Measurements from ENCODE around the gene CD48. TPM values are rescaled to one million over a fixed set of nuclear protein-coding genes. Genes with fewer than 3 reads are reported as not detected.

The CD48 gene
- total and polyA plus RNA-seq, 2 of the 4 experiments (the other 2 are of a cell fraction): not detected

DNA sequence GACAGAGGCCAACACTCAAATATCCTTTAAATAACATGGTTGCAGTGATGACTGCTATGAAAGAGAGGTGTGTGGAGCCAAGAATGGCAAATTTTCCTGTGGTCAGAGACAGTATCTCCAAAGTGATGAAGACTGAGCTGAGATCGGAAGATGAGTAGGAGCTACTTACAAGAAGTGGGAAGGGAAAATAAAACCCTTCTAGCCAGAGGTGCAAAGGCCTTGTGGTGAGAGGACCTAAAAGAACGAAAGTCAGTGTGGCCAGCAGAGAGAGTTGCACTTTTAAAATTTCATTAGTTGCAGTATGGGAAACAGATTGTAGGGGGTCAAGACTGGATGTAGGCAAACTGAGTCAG, 45.2 kb upstream of the CD48 start:
- no peaks in the 10 kb centered on the region for H4K20me1 ChIP-seq (ENCODE audit: insufficient read depth, low read length)
- BruUV-seq (replicated peaks): no TSS peak
- no CpG with 5 or more reads among the region's 2 CpGs for WGBS, 2 experiments (ENCODE audit: extremely low coverage in 2 of 2, insufficient read length in 1 of 2)
- H3K4me1 ChIP-seq (ENCODE audit: control insufficient read depth, insufficient read depth, low read length): no peaks in the 10 kb centered on the region
- no peaks in the 10 kb centered on the region for H3K9me3 ChIP-seq (ENCODE audit: control insufficient read depth, insufficient read depth, low read length)
- no peak overlapping the region for H3K14ac ChIP-seq (replicated peaks; ENCODE audit: low read depth, low read length)
- H2AK9ac ChIP-seq (replicated peaks; ENCODE audit: low read depth, low read length, poor library complexity): no peak overlapping the region
- no peak overlapping the region for H2BK20ac ChIP-seq (ENCODE audit: low read depth, low read length)
- no peak overlapping the region for H2AFZ ChIP-seq (replicated peaks; ENCODE audit: low read length, poor library complexity)
- intact Hi-C loops (cut with micrococcal nuclease): no loop called here
- H3K56ac ChIP-seq (ENCODE audit: extremely low read depth, insufficient read depth, low read length): no peak overlapping the region
- H4K8ac ChIP-seq (ENCODE audit: low read depth in 2 of 2, low read length in 2 of 2): no peak overlapping the region
- no peak overlapping the region for H3K23ac ChIP-seq (ENCODE audit: low read depth, low read length)
- no peak overlapping the region for H2BK5ac ChIP-seq (ENCODE audit: low read depth, low read length, poor library complexity, severe bottlenecking)
- H2BK120ac ChIP-seq (ENCODE audit: low read depth, low read length): no peak overlapping the region
- ChIA-PET POLR2A (ENCODE audit: unreplicated experiment) (no interaction called here), CTCF (no interaction called here)
- no peak for DNase-seq
- dilution Hi-C loops (cut with HindIII; ENCODE audit: low sequenced_read_pairs, unreplicated experiment): no loop called here
- H3K9me1 ChIP-seq (ENCODE audit: insufficient read depth, low read length): no peaks in the 10 kb centered on the region
- H3K18ac ChIP-seq (ENCODE audit: low read depth, low read length): no peak overlapping the region
- H3K4me2 ChIP-seq (ENCODE audit: low read depth, low read length): no peak overlapping the region
- H3K4ac ChIP-seq (ENCODE audit: low read depth, low read length): no peak overlapping the region
- no peaks in the 10 kb centered on the region for H3K27me3 ChIP-seq (ENCODE audit: control insufficient read depth, insufficient read depth, low read length)
- no peak overlapping the region for H3K4me3 ChIP-seq (ENCODE audit: insufficient read depth, low read depth, low read length)
- H2AK5ac ChIP-seq (ENCODE audit: low read depth, low read length): no peak overlapping the region
- no peak overlapping the region for H3K9ac ChIP-seq (ENCODE audit: low read depth, low read length)
- in situ Hi-C loops (cut with MboI; ENCODE audit: low sequenced_read_pairs): no loop called here
- TF ChIP-seq BHLHE40 (IDR thresholded peaks at IDR 0.05; ENCODE audit: low read depth, low read length): no peak
- no peak for TF ChIP-seq POLR2A (IDR thresholded peaks at IDR 0.05; ENCODE audit: low read depth, low read length)
- TF ChIP-seq FOS (IDR thresholded peaks at IDR 0.05; ENCODE audit: low read depth, low read length): no peak
- TF ChIP-seq RAD21 (IDR thresholded peaks at IDR 0.05; ENCODE audit: low read length): no peak
- TF ChIP-seq MAZ (IDR thresholded peaks at IDR 0.05; ENCODE audit: borderline replicate concordance, low read depth, low read length): no peak
- TF ChIP-seq RCOR1 (IDR thresholded peaks at IDR 0.05; ENCODE audit: insufficient replicate concordance, low read length): no peak
- no peak for TF ChIP-seq NFE2L2 (IDR thresholded peaks at IDR 0.05; ENCODE audit: low read depth, low read length)
- TF ChIP-seq, protein P1, sequence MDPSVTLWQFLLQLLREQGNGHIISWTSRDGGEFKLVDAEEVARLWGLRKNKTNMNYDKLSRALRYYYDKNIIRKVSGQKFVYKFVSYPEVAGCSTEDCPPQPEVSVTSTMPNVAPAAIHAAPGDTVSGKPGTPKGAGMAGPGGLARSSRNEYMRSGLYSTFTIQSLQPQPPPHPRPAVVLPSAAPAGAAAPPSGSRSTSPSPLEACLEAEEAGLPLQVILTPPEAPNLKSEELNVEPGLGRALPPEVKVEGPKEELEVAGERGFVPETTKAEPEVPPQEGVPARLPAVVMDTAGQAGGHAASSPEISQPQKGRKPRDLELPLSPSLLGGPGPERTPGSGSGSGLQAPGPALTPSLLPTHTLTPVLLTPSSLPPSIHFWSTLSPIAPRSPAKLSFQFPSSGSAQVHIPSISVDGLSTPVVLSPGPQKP (IDR thresholded peaks at IDR 0.05; ENCODE audit: borderline replicate concordance, low read depth, low read length): no peak
- TF ChIP-seq RFX5 (IDR thresholded peaks at IDR 0.05; ENCODE audit: low read depth, low read length): no peak
- H3K27ac ChIP-seq (ENCODE audit: insufficient read depth, low read length): no peak overlapping the region
- no peak overlapping the region for H4K5ac ChIP-seq (ENCODE audit: low read depth, low read length)
- no peak for ATAC-seq (ENCODE audit: low read depth)
- no peak overlapping the region for H4K91ac ChIP-seq (ENCODE audit: insufficient read depth, low read depth, low read length)
- no peaks in the 10 kb centered on the region for H3K79me1 ChIP-seq (ENCODE audit: low read depth in 1 of 2, low read length in 2 of 2)
- no peak overlapping the region for H2BK15ac ChIP-seq (ENCODE audit: low read depth, low read length)
- H3K36me3 ChIP-seq (ENCODE audit: control insufficient read depth, insufficient read depth, low read length): no peaks in the 10 kb centered on the region
